Astrocyte (in vitro differentiated cells and primary cell): ENCODE measurements around the gene PRAMEF5. TPM values are rescaled to one million over a fixed set of nuclear protein-coding genes. Genes with fewer than 3 reads are reported as not detected.
"Not testable (repeated sequence)": the region's sequence is repeated elsewhere in the genome, so short reads cannot be mapped to it uniquely, and the experiment has no call there.

ENCODE experiments used
- DNase-seq: peaks from one replicate; pipeline ENCODE4 v3.0.0-alpha.2; 2010; ENCODE audit warnings: low read depth
- FAIRE-seq: peaks from 2 replicates; lab custom pipeline; 2011; peaks lifted over from hg19 to GRCh38; lab: Jason Lieb, UNC
- H2AFZ ChIP-seq: 2 replicates; pipeline ENCODE4 v1.6.0; 2012; ENCODE audit warnings: low read depth, low read length, inconsistent platforms
- H3K27ac ChIP-seq: 2 replicates; pipeline ENCODE4 v1.5.1; 2011; ENCODE audit warnings: low read depth, low read length, inconsistent platforms
- H3K27me3 ChIP-seq: 2 replicates; pipeline ENCODE4 v1.6.0; 2011; ENCODE audit warnings: low read length, inconsistent platforms; ENCODE audit not compliant: insufficient read depth
- H3K36me3 ChIP-seq: 2 replicates; pipeline ENCODE4 v1.5.1; 2011; ENCODE audit warnings: low read length, inconsistent platforms; ENCODE audit not compliant: insufficient read depth
- H3K4me1 ChIP-seq: 2 replicates; pipeline ENCODE4 v1.5.1; 2011; ENCODE audit warnings: low read length, inconsistent platforms; ENCODE audit not compliant: insufficient read depth
- H3K4me2 ChIP-seq: 2 replicates; pipeline ENCODE4 v1.6.0; 2012; ENCODE audit warnings: low read length, inconsistent platforms
- H3K4me3 ChIP-seq: 2 replicates; pipeline ENCODE4 v1.5.1; 2011; ENCODE audit warnings: low read depth, mild to moderate bottlenecking, low read length, inconsistent platforms; ENCODE audit not compliant: insufficient read depth
- H3K79me2 ChIP-seq: 2 replicates; pipeline ENCODE4 v1.6.0; 2012; ENCODE audit warnings: mild to moderate bottlenecking, low read length, inconsistent platforms; ENCODE audit not compliant: insufficient read depth
- H3K9ac ChIP-seq: 2 replicates; pipeline ENCODE4 v1.6.0; 2012; ENCODE audit warnings: mild to moderate bottlenecking, low read length, inconsistent platforms
- H3K9me3 ChIP-seq: 2 replicates; pipeline ENCODE4 v1.5.1; 2012; ENCODE audit warnings: low read depth, mild to moderate bottlenecking, low read length, inconsistent platforms; ENCODE audit not compliant: insufficient read depth
- H4K20me1 ChIP-seq: 2 replicates; pipeline ENCODE4 v1.6.0; 2012; ENCODE audit warnings: low read length, inconsistent platforms; ENCODE audit not compliant: insufficient read depth
- H3K27ac Mint-ChIP-seq: one replicate; pipeline ENCODE4 v1.8.0; 2021; ENCODE audit warnings: mild to moderate bottlenecking, mixed read lengths; ENCODE audit not compliant: unreplicated experiment
- H3K27me3 Mint-ChIP-seq: one replicate; pipeline ENCODE4 v1.8.0; 2021; ENCODE audit warnings: low read depth, mixed read lengths; ENCODE audit not compliant: unreplicated experiment
- H3K36me3 Mint-ChIP-seq: one replicate; pipeline ENCODE4 v1.8.0; 2021; ENCODE audit warnings: low read depth, mixed read lengths; ENCODE audit not compliant: unreplicated experiment
- H3K4me1 Mint-ChIP-seq: one replicate; pipeline ENCODE4 v1.8.0; 2021; ENCODE audit warnings: low read depth, mixed read lengths; ENCODE audit not compliant: unreplicated experiment
- H3K4me3 Mint-ChIP-seq: one replicate; pipeline ENCODE4 v1.8.0; 2021; ENCODE audit warnings: mild to moderate bottlenecking, moderate library complexity, mixed read lengths; ENCODE audit not compliant: unreplicated experiment
- H3K9me3 Mint-ChIP-seq: one replicate; pipeline ENCODE4 v1.8.0; 2021; ENCODE audit warnings: mild to moderate bottlenecking, mixed read lengths; ENCODE audit not compliant: unreplicated experiment
- EZH2 ChIP-seq: IDR thresholded peaks from 2 replicates; pipeline ENCODE4 v1.6.1; 2012; ENCODE audit warnings: mild to moderate bottlenecking, low read length, inconsistent platforms; ENCODE audit not compliant: insufficient read depth
- total RNA-seq: library from RNA; stranded (reverse); gene quantifications from 2 replicates; pipeline ENCODE4 v1.2.1, GENCODE V29; 2021
- TF ChIP-seq, protein P1 (sequence below): IDR thresholded peaks from 2 replicates; pipeline ENCODE4 v1.5.1; 2011; ENCODE audit warnings: low read depth, mild to moderate bottlenecking, inconsistent platforms, low read length, moderate library complexity; ENCODE audit not compliant: insufficient read depth

Gene PRAMEF5
- total RNA-seq, 1 donor from 2014 or later = not detected

DNA sequence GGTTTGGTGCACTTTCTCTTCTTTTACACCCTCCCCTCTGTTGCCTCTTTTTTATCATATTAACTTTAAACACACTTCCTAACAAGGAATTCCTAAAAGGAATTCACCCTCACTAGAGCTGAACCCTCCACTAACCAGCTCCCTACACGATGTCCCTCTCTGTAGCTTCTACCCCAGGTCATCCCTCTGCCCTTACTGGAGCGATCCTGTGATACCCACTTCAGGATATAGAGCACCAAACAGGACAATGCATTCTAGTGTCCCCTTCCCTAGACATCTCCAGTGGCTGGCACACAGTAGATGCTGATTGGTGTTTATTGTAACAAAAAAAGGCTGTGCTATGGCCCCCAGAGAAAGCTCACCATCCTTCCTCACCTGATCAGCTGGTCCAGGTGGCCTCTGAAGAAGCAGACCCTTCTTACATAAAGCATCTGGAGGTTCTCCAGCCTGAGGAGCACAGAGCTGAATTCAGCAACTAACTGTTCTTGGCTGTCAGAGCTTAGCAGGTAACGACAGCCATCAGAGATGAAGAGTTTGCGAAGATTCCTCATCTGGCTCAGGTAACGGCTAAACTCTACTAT, 29.4 kb upstream of the PRAMEF5 start:
- peaks cover 12% of the 10 kb centered on the region for H3K9me3 Mint-ChIP-seq
- FAIRE-seq = no peak
- no peak overlapping the region for H3K4me3 Mint-ChIP-seq

DNA sequence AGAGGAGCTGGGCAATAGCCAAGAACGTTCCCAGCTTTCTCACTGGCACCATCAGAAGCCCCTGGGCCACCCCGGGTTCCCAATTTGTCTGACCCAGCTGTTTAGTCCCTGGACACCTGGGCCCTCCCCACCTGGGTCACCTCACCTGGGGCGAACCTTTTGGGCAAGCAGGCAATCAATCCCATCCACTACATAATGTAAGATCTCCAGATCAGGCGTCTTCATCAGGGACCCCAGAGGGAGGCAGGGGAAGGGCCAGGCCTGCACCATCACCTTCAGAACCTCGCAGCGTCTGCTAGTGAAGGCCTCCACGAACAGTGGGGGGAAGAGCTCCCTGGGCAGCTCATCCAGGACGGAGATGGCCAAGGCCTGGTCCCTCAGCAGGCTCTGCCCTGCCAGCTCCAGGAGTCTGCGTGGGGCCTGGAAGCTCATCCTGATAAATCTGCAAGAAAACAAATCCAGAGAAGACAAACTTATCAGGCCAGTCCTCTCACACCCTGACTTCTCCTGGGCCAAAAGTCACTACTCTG, 28.3 kb upstream of the PRAMEF5 start, which contains the start of gene PRAMEF18:
Gene PRAMEF18 (minus strand): TSS at position 480 of the 530 bp plus-strand sequence. CDS start 48 bp downstream, at position 432.
- H3K9ac ChIP-seq, H3K27ac Mint-ChIP-seq, DNase-seq, H3K4me1 ChIP-seq, H3K36me3 ChIP-seq, H3K4me3 Mint-ChIP-seq, H3K4me2 ChIP-seq, H3K4me1 Mint-ChIP-seq, H3K27ac ChIP-seq, H2AFZ ChIP-seq, H3K79me2 ChIP-seq, H3K36me3 Mint-ChIP-seq, H3K27me3 Mint-ChIP-seq, H4K20me1 ChIP-seq, H3K4me3 ChIP-seq, H3K9me3 ChIP-seq, H3K27me3 ChIP-seq, FAIRE-seq: not testable (repeated sequence)
- H3K9me3 Mint-ChIP-seq = peaks cover 19% of the 10 kb centered on the region

More for the DNA sequence above, 29.4 kb upstream of the PRAMEF5 start:
- Histone ChIP-seq H3K36me3 (no peaks in the 10 kb centered on the region), H3K4me3 (no peak overlapping the region), H3K4me1 (no peaks in the 10 kb centered on the region), H4K20me1 (no peaks in the 10 kb centered on the region), H3K4me2 (no peak overlapping the region), H3K9me3 (no peaks in the 10 kb centered on the region), H3K79me2 (no peaks in the 10 kb centered on the region), H3K9ac (no peak overlapping the region), H2AFZ (no peak overlapping the region), H3K27ac (no peak overlapping the region), H3K27me3 (no peaks in the 10 kb centered on the region)
- H3K36me3 Mint-ChIP-seq = no peaks in the 10 kb centered on the region
- no peak for DNase-seq
- H3K4me1 Mint-ChIP-seq = no peaks in the 10 kb centered on the region
- TF ChIP-seq, protein P1, sequence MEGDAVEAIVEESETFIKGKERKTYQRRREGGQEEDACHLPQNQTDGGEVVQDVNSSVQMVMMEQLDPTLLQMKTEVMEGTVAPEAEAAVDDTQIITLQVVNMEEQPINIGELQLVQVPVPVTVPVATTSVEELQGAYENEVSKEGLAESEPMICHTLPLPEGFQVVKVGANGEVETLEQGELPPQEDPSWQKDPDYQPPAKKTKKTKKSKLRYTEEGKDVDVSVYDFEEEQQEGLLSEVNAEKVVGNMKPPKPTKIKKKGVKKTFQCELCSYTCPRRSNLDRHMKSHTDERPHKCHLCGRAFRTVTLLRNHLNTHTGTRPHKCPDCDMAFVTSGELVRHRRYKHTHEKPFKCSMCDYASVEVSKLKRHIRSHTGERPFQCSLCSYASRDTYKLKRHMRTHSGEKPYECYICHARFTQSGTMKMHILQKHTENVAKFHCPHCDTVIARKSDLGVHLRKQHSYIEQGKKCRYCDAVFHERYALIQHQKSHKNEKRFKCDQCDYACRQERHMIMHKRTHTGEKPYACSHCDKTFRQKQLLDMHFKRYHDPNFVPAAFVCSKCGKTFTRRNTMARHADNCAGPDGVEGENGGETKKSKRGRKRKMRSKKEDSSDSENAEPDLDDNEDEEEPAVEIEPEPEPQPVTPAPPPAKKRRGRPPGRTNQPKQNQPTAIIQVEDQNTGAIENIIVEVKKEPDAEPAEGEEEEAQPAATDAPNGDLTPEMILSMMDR = no peak
- no peak for TF ChIP-seq EZH2
- H3K27me3 Mint-ChIP-seq = no peaks in the 10 kb centered on the region
- H3K27ac Mint-ChIP-seq = no peak overlapping the region

GRCh38 chr1:13227271-13228055, 26.5 kb upstream of the PRAMEF5 start:
- not testable (repeated sequence) for H3K79me2 ChIP-seq, H3K27ac Mint-ChIP-seq, H2AFZ ChIP-seq, H3K36me3 Mint-ChIP-seq, H3K27me3 Mint-ChIP-seq, H3K9ac ChIP-seq, H3K4me3 ChIP-seq, FAIRE-seq, H3K4me2 ChIP-seq, DNase-seq, H4K20me1 ChIP-seq, H3K9me3 ChIP-seq, H3K36me3 ChIP-seq, H3K27ac ChIP-seq, H3K27me3 ChIP-seq, H3K4me1 Mint-ChIP-seq, H3K4me1 ChIP-seq, H3K4me3 Mint-ChIP-seq
- H3K9me3 Mint-ChIP-seq = peaks cover 25% of the 10 kb centered on the region
